HG03066 (cell line): Measurements from ENCODE around the gene C6orf62.
"Not testable (repeated sequence)": the region's sequence is repeated elsewhere in the genome, so short reads cannot be mapped to it uniquely, and the experiment has no call there.

Source experiments
- ATAC-seq: cut with Tn5 transposase; IDR thresholded peaks from one replicate; pipeline ENCODE4 v1.9.1; 2021; ENCODE audit warnings: low read depth; ENCODE audit not compliant: unreplicated experiment

Gene C6orf62

DNA sequence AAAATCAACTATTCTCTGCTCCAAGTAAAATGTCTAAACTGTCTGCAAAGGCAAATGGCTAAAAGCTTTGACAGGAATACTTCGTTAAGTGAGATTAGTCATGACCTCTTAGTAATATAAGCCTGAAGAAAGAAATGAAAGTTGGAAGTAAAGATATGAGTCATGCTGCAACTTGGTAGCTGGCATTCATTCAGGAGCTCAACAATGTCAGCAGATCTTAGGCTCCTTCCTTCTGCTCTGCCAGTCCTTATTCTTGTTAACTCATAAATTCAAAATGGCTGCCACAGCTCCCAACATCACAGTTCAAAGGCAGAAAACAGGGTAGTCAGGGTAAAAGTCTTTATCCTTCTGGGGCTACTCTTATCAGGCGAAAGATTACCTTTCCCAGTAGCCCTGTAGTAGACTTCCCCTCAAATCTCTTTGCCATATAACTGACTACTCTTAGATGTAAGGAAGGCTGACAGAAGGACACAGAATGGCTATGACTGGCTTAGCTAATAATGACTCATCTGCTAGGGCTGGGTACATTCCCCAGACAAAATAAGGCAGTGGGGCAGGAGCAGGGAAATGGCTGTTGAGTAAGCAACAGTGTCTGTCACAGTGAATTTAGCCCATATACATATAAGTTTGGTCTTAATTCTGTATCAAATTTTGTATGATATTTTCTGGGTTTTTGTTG, 24.4 kb upstream of the C6orf62 start:
- peak; percentile 81 for ATAC-seq

DNA sequence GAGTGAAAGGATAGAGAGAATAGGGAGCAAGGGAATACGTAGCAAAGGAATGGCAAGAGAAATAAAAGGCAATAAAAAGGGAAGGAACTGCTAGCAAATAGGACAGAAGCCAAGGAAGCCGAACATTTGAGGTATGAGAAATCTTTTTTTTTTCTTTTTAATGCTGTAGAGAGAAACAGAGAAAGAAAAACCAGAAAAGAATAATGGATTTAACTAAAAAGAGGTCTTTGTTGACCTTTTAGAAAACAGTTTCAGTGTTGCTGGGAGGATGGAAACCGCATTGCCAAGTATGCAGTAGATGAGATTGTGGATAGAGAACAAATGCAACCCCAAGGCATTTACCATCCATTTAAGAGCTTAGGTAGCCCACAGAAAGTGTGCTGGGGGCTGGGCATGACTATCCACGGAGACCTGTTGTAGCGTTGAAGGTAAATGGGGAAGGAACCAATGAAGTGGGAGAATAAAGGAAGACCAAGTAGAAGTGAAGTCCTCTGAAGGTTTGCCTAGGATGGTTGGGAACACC, 23.3 kb upstream of the C6orf62 start:
- no peak for ATAC-seq

DNA sequence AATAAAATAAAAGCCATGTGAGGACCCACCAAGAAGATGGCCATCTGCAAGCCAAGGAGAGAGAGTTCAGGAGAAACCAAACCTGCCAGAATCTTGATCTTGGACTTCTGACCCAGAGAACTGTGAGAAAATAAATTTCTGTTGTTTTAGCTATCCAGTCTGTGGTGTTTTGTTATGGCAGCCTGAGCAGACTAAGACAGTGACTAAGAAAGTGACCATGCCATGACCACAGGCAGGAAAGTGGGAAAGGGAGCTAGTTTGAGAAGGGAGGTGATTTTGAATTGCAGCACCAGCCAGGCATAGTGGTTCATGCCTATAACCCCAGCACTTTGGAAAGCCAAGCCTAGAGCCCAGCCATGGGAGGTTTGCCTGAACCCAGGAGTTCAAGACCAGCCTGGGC, 21.9 kb upstream of the C6orf62 start:
- ATAC-seq, result no peak

DNA sequence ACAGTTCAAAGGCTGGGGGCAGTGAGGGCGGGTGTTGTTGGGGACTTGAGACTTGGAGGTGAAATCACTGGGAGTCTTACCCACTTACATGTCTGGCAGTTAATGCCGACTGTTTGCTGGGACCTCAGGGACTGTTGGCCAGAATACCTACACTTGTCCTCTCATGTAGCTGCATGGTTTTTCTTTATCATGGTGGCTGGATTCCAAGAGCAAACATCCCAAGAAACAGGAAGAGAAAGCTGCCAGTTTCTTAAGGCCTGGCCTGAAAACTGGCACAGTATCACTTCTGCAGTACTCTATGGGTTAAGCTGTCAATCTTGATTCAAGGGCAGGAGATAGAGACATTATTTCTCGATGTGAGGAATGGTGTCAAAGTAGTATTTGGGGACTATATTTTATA, 19.8 kb upstream of the C6orf62 start:
- ATAC-seq, result no peak

DNA sequence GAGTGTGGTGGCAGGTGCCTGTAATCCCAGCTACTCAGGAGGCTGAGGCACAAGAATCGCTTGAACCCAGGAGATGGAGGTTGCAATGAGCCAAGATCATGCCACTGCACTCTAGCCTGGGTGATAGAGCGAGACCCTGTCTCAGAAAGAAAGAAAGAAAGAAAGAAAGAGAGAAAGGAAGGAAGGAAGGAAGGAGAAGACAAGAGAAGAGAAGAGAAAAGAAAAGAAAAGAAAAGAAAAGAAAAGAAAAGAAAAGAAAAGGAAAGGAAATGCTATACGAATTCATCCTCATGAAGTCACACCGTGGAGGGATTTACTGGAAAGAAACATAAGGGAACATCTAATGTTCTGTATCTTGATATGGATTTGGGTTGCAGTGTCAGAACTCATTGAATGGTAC, 15.8 kb upstream of the C6orf62 start:
- not testable (repeated sequence) for ATAC-seq

DNA sequence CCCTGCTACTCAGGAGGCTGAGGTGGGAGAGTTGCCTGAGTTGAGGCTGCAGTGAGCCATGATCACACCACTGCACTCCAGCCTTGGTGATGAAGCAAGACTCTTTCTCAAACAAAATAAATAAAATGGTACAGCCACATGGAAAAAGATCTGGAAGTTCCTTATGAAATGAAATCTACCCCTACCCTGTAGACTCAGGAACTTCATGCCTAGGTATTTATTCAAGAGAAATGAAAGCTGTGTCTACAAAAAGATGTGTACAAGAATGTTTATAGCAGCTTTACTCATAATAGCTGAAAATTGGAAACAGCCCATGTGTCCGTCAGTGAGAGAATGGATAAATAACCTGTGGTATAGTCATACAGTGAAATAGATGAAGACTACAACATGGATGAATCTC, 15.2 kb upstream of the C6orf62 start:
- ATAC-seq, result no peak

DNA sequence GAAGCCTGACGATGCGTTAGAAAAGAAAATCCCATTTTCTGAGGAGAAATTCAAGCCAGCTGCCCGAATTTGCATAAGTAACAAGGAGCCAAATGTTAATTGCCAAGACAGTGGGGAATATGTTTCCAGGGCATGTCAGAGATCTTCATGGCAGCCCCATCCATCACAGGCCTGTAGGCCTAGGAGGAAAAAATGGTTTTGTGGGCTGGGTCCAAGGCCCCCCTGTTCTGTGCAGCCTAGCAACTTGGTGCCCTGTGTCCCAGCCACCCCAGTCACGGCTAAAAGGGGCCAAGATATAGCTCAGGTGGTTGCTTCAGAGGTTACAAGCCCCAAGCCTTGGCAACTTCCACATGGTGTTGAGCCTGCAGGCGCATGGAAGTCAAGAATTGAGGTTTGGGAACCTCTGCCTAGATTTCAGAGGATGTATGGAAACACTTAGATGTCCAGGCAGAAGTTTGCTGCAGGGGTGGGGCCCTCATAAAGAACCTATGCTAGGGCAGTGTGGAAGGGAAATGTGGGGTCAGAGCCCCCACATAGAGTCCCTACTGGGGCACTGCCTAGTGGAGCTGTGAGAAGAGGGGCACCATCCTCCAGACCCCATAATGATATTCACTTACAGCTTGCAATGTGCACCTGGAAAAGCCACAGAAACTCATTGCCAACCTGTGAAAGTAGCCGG, 12.6 kb upstream of the C6orf62 start:
- ATAC-seq, result not testable (repeated sequence)

DNA sequence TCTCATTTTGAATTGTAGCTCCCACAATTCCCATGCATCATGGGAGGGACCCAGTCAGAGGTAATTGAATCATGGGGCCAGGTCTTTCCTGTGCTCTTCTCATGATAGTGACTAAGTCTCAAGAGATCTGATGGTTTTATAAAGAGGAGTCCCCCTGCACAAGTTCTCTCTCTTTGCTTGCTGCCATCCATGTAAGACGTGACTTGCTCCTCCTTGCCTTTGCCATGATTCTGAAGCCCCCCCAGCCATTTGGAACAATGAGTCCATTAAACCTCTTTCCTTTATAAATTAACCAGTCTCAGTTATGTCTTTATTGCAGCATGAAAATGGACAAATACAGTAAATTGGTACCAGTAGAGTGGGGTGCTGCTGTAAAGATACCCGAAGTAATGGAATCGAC, 11.7 kb upstream of the C6orf62 start:
- not testable (repeated sequence) for ATAC-seq

DNA sequence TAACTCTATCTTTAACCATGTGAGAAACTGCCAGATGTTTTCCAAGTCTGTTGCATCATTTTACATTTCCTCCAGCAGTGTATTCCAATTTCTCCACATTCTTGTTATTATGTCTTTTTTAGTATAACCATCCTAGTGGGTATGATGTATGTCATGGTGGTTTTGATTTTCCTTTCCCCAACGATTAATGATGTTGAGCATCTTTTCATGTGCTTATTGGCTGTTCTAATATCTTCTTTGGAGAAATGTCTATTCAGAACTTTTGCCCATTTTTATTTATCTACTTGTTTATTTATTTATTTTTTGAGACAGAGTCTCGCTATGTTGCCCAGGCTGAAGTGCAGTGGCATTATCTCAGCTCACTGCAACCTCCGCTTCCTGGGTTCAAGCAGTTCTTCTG, 4.3 kb upstream of the C6orf62 start:
- no peak for ATAC-seq

DNA sequence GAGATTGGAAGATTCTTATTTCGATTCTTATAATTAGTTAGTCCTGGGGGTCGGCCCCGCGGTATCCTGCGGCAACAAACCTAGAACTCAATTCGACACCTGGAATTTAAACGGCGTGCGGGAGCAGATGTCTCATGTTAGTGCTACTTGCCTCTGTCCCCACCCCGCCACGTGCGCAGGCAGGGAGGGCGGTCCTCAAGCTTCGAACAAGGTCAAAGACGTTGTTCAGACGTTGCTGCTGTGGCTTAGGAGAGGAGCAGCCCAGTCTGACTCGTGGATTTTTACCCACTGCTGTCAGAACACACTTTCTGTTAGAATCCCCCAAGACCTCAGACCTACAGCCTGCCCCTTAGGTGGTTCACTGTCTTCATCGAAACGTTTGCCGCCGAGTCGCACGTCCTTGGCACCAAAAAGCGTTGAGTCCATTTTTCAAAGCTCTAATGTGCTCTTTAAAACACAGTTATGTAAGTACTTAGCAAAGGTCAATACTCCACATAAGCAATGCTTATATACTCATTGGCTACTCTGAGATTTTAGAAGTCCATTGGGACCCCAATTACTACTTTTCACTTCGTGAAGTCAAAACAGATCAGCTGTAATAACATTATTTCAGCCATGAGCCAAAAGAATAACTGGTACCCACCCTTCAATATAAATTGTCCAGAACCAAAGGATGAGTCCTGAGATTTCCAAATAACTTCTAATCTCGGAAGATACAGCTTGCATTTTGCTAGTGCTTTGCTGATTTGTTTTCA, 2.7 kb upstream of the C6orf62 start:
- ATAC-seq, result peak; percentile 42

DNA sequence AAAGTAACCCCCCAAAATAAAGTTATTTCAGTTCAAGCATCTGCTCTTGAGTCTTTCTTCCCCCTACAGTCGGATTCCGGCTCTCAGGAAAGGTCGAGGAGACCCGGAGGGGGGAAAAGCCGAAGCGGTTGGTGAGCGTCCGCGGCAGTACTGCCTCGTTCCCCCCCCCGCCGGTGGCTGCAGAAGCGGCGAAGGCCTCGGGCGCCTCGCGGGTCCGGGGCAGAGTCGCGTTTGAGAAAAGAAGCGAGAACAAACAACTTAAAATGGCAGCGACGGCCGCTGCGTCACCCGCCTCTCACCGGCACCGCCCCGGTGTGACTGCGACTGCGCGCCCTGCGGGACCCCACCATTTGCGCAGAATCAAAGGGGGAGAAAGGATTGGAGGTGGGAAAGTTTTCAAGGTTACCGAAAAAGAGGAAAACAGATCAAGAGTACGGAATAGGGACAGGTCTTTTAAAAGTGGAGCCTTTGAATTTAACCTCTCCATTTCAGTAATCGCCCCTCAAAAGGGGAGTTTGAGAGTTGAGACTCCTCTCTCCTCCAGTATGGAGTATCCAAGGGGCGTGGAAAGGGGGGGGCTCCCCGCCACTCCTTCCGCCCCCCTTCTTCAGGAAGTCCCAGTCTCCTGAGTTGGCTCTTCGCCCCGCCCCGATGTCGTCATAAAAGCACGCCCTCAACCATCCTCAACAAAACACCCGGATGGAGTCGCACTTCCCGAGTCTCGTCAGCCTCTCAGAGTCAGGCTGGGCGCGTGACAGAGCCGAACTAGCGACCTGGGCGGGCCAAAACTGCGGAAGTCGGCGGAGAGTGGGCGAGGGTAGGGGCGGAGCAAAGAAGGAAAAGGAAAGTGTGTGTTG, 1.9 kb upstream of the C6orf62 start:
- ATAC-seq, result peak; percentile 85

DNA sequence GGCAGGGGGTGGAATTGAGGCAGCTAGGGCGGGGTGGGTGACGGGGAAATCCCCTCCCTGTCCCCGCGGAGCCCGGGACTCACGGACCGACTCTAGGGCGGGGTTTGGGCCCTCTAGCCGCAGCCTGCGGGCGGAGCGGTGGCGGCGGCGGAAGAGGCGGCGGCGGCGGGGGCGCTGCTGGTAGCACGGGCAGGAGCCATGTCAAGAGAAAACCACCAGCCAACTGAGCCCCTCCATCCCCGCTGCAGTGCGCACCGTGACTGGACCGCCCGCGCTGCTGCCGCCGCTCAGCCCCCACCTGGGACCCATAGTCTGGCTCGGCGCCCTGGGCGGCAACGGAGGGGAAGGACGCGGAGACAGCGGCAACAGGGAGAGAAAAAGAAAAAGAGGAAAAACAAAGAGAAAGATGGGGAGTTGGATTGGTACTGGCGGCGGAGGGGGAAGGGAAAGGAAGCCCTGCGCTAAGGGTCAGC, 1.2 kb upstream of the C6orf62 start:
- no peak for ATAC-seq

DNA sequence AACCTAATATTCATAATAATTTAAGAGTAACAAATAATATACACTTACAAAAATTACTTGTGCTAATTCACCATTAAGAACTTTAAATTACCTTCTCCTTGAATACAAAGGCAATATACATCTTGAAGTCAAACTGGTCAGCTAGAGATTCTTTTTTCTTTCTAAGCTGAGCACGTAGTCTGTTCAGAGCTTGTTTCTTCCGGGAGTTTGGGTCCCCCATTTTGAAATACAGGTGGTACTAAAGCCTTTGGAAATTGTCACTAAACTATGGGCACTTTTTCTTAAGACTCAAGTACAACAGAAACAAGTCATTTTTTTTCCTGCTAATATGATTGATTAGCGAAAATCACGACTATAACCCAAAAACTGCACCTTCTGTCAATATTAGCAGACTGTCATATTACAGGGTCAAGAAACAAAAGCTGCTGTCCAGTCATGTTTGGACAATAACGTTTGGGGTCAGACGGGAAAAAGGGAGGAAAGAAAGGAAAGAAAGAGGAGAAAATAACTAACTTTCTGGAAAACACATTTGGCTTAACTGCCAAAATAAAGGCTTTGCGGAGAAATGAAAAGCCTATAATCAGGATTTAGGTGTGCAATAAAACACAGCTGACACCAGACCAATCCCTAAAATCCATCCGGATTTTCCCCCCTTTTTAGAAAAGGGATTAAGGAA, 367 bp downstream of the C6orf62 start:
- no peak for ATAC-seq

DNA sequence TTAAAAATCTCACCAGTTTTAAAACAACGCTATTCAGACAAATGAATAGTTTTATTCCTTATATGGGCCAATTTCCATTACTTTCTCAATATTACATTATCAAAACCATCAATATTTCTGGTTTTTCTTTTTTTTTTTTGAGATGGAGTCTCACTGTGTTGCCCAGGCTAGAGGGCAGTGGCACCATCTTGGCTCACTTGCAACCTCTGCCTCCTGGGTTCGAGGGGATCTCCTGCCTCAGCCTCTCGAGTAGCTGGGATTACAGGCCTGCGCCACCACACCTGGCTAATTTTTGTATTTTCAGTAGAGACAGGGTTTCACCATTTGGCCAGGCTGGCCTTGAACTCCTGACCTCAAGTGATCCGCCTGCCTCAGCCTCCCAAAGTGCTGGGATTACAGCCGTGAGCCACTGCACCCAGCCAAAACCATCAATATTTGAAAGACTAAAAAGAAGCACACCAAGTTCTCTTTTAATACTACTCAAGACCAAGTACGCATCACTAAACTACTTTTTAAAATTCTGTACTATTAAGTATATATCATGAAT, 2.3 kb downstream of the C6orf62 start:
- not testable (repeated sequence) for ATAC-seq

DNA sequence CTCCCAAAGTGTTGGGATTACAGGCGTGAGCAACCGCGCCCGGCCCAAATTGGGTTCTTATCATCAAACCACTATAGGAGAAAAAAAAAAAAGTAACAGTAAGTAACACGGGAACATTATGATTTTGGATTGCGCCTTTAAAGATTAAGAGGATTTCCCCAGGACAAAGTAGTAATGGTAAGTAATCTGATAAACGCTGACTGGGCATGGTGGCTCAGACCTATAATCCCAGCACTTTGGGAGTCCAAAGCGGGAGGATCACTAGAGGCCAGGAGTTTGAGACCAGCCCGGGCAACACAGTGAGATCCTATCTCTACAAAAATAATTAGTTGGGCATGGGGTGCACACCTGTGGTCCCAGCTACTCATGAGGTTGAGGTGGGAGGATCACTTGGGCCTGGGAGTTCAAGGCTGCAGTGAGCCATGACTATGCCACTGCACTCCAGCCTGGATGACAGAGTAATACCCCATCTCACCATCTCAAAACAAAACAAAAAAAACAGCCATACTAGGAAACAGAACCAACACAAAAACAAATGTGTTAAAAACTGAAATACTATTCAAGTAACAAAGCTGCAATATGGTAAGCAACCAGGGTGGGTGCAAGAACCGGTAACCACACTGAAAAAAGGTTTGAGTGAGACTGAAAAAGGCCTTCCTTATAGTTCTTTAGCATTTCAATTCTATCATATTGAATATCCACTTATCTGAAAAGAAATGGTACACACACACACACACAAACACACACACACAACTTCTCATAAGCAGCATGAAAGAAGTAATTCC, 8.2 kb downstream of the C6orf62 start:
- no peak for ATAC-seq

DNA sequence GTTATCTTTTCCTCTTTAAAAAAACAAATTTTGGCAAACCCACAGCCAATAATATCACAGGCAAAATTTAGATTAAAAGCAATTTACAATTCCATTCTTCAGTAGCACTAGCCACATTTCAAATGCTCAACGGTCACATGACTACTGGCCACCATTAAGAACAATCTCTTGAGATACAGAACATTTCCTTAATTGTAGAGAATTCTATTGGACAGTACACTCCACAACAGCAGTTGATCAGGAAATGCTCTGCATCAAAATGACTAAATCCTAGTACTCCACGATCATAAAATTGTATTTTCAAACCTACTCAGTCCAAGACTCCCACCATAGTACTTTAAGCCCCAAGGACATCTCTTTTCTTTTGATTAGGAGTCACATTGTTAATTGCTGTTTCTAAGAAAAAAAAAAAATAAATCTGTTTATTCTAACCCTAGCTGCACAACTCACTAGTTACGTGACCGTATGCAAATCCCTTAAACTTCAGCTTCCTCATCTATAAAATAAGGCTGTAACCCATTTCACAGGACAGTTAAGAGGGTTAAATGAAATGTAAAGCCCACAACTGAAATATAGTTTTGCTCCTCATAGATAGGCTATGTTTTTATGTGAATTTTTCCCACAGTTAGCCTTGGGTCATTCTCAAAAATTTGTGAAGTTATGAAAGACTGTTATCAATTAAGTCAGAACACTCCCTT, 9.8 kb downstream of the C6orf62 start:
- ATAC-seq, result no peak

DNA sequence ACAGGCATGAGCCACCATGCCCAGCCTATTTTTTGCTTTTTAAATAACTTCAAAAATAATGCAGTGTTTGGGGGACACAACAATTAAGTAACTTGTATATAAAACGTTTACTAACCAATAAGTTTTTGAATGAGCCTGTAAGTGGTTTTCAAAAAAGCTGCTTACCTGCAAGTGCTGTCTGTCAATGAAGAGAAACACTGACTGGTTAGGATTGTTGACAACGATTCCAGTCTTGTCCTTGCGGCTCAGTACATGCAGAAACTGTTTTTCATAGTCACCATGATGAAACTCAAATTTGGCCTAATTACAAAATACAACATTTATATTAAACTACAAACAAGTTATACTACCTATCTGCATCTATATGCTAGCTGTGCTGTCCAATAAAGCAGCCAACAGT, 10.3 kb downstream of the C6orf62 start:
- ATAC-seq, result no peak

DNA sequence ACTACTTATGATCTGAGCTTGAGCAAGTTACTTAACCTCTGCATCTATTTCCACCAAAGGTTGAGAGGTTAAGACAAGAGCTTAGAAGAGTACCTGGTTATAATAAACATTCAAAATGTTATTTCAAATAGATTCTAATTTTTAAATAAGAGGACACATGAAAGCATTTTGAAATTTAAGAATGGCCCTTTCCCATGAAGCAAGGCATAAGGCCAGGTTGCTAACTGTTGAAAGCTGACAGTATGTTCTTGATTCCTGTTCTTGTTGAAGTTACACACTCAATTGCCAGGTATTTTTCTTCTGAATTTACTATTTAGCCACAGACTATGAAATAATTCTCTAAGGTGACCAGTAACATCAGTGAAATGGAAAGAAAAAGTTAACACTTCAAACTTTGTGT, 14.5 kb downstream of the C6orf62 start:
- no peak for ATAC-seq
